Astrocyte (in vitro differentiated cells and primary cell): ENCODE data around the gene OR9Q1. TPM values are rescaled to one million over a fixed set of nuclear protein-coding genes. Genes with fewer than 3 reads are reported as not detected.

Experiments used
- DNase-seq: peaks from one replicate; pipeline ENCODE4 v3.0.0-alpha.2; 2010; ENCODE audit warnings: low read depth
- FAIRE-seq: peaks from 2 replicates; lab custom pipeline; 2011; peaks lifted over from hg19 to GRCh38; lab: Jason Lieb, UNC
- H2AFZ ChIP-seq: 2 replicates; pipeline ENCODE4 v1.6.0; 2012; ENCODE audit warnings: low read depth, low read length, inconsistent platforms
- H3K27ac ChIP-seq: 2 replicates; pipeline ENCODE4 v1.5.1; 2011; ENCODE audit warnings: low read depth, low read length, inconsistent platforms
- H3K27me3 ChIP-seq: 2 replicates; pipeline ENCODE4 v1.6.0; 2011; ENCODE audit warnings: low read length, inconsistent platforms; ENCODE audit not compliant: insufficient read depth
- H3K36me3 ChIP-seq: 2 replicates; pipeline ENCODE4 v1.5.1; 2011; ENCODE audit warnings: low read length, inconsistent platforms; ENCODE audit not compliant: insufficient read depth
- H3K4me1 ChIP-seq: 2 replicates; pipeline ENCODE4 v1.5.1; 2011; ENCODE audit warnings: low read length, inconsistent platforms; ENCODE audit not compliant: insufficient read depth
- H3K4me2 ChIP-seq: 2 replicates; pipeline ENCODE4 v1.6.0; 2012; ENCODE audit warnings: low read length, inconsistent platforms
- H3K4me3 ChIP-seq: 2 replicates; pipeline ENCODE4 v1.5.1; 2011; ENCODE audit warnings: low read depth, mild to moderate bottlenecking, low read length, inconsistent platforms; ENCODE audit not compliant: insufficient read depth
- H3K79me2 ChIP-seq: 2 replicates; pipeline ENCODE4 v1.6.0; 2012; ENCODE audit warnings: mild to moderate bottlenecking, low read length, inconsistent platforms; ENCODE audit not compliant: insufficient read depth
- H3K9ac ChIP-seq: 2 replicates; pipeline ENCODE4 v1.6.0; 2012; ENCODE audit warnings: mild to moderate bottlenecking, low read length, inconsistent platforms
- H3K9me3 ChIP-seq: 2 replicates; pipeline ENCODE4 v1.5.1; 2012; ENCODE audit warnings: low read depth, mild to moderate bottlenecking, low read length, inconsistent platforms; ENCODE audit not compliant: insufficient read depth
- H4K20me1 ChIP-seq: 2 replicates; pipeline ENCODE4 v1.6.0; 2012; ENCODE audit warnings: low read length, inconsistent platforms; ENCODE audit not compliant: insufficient read depth
- H3K27ac Mint-ChIP-seq: one replicate; pipeline ENCODE4 v1.8.0; 2021; ENCODE audit warnings: mild to moderate bottlenecking, mixed read lengths; ENCODE audit not compliant: unreplicated experiment
- H3K27me3 Mint-ChIP-seq: one replicate; pipeline ENCODE4 v1.8.0; 2021; ENCODE audit warnings: low read depth, mixed read lengths; ENCODE audit not compliant: unreplicated experiment
- H3K36me3 Mint-ChIP-seq: one replicate; pipeline ENCODE4 v1.8.0; 2021; ENCODE audit warnings: low read depth, mixed read lengths; ENCODE audit not compliant: unreplicated experiment
- H3K4me1 Mint-ChIP-seq: one replicate; pipeline ENCODE4 v1.8.0; 2021; ENCODE audit warnings: low read depth, mixed read lengths; ENCODE audit not compliant: unreplicated experiment
- H3K4me3 Mint-ChIP-seq: one replicate; pipeline ENCODE4 v1.8.0; 2021; ENCODE audit warnings: mild to moderate bottlenecking, moderate library complexity, mixed read lengths; ENCODE audit not compliant: unreplicated experiment
- H3K9me3 Mint-ChIP-seq: one replicate; pipeline ENCODE4 v1.8.0; 2021; ENCODE audit warnings: mild to moderate bottlenecking, mixed read lengths; ENCODE audit not compliant: unreplicated experiment
- EZH2 ChIP-seq: IDR thresholded peaks from 2 replicates; pipeline ENCODE4 v1.6.1; 2012; ENCODE audit warnings: mild to moderate bottlenecking, low read length, inconsistent platforms; ENCODE audit not compliant: insufficient read depth
- total RNA-seq: library from RNA; stranded (reverse); gene quantifications from 2 replicates; pipeline ENCODE4 v1.2.1, GENCODE V29; 2021
- TF ChIP-seq, protein P1 (sequence below): IDR thresholded peaks from 2 replicates; pipeline ENCODE4 v1.5.1; 2011; ENCODE audit warnings: low read depth, mild to moderate bottlenecking, inconsistent platforms, low read length, moderate library complexity; ENCODE audit not compliant: insufficient read depth

OR9Q1 gene
- total RNA-seq, 1 donor from 2014 or later = not detected

DNA sequence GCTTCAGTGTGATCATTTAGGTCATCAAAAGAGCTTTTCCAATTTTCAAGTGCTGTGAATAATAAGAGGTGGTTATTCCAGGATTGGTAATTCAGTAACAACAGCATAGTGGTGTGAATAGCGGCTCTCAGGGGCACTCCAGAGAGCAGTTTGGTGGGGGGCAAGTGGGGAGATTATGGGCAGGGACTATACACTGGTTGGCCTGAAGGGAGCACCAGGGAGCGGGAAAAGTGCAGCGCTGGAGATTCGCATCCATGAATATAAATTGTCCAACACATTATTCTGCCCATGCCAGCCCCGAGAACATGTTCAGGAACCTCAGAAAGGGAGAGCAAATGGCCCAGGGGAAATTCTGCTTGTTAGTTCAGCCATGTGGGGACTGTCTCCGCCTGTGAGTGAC is 45.0 kb downstream of the OR9Q1 start:
- Histone ChIP-seq H4K20me1 (no peaks in the 10 kb centered on the region), H2AFZ (no peak overlapping the region), H3K27me3 (no peaks in the 10 kb centered on the region), H3K4me3 (no peak overlapping the region), H3K79me2 (no peaks in the 10 kb centered on the region), H3K4me1 (no peaks in the 10 kb centered on the region), H3K4me2 (no peak overlapping the region), H3K36me3 (no peaks in the 10 kb centered on the region), H3K9me3 (no peaks in the 10 kb centered on the region), H3K27ac (no peak overlapping the region), H3K9ac (no peak overlapping the region)
- Mint-ChIP-seq H3K4me3 (no peak overlapping the region), H3K27ac (no peak overlapping the region), H3K36me3 (no peaks in the 10 kb centered on the region), H3K9me3 (peaks cover under 1% of the 10 kb centered on the region), H3K4me1 (no peaks in the 10 kb centered on the region), H3K27me3 (peaks cover 8% of the 10 kb centered on the region)
- TF ChIP-seq, protein P1, sequence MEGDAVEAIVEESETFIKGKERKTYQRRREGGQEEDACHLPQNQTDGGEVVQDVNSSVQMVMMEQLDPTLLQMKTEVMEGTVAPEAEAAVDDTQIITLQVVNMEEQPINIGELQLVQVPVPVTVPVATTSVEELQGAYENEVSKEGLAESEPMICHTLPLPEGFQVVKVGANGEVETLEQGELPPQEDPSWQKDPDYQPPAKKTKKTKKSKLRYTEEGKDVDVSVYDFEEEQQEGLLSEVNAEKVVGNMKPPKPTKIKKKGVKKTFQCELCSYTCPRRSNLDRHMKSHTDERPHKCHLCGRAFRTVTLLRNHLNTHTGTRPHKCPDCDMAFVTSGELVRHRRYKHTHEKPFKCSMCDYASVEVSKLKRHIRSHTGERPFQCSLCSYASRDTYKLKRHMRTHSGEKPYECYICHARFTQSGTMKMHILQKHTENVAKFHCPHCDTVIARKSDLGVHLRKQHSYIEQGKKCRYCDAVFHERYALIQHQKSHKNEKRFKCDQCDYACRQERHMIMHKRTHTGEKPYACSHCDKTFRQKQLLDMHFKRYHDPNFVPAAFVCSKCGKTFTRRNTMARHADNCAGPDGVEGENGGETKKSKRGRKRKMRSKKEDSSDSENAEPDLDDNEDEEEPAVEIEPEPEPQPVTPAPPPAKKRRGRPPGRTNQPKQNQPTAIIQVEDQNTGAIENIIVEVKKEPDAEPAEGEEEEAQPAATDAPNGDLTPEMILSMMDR = no peak
- TF ChIP-seq EZH2 = no peak
- FAIRE-seq (no peak), DNase-seq (no peak)

DNA sequence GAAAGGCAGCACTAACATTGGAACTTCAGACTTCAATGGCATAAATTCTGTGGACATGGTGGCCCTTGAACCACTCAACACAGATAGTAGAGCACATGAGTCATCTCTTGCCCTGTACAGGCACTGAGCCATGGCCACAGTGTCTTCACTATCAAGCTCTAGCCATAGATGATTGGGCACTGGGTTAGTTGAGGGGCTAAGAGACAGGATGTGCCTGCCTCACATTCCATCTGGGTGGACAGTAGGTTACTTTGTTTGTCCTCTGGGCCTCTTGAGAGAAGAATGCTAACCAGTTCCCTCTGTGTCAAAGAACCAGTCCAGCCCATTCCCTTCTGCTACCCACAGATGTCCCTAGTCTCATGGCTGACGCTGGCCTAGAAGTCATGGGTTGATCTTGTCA is 46.9 kb downstream of the OR9Q1 start:
- Histone ChIP-seq H3K27ac (no peak overlapping the region), H3K9ac (no peak overlapping the region), H4K20me1 (no peaks in the 10 kb centered on the region), H2AFZ (no peak overlapping the region), H3K36me3 (no peaks in the 10 kb centered on the region), H3K27me3 (no peaks in the 10 kb centered on the region), H3K9me3 (no peaks in the 10 kb centered on the region), H3K79me2 (no peaks in the 10 kb centered on the region), H3K4me3 (no peak overlapping the region), H3K4me1 (no peaks in the 10 kb centered on the region), H3K4me2 (no peak overlapping the region)
- no peak for FAIRE-seq
- no peak for TF ChIP-seq EZH2
- TF ChIP-seq, protein P1 = no peak
- no peak overlapping the region for H3K27ac Mint-ChIP-seq
- H3K4me3 Mint-ChIP-seq = no peak overlapping the region
- H3K4me1 Mint-ChIP-seq = no peaks in the 10 kb centered on the region
- H3K36me3 Mint-ChIP-seq = no peaks in the 10 kb centered on the region
- DNase-seq = no peak
- H3K27me3 Mint-ChIP-seq = peaks cover 4% of the 10 kb centered on the region
- H3K9me3 Mint-ChIP-seq = peaks cover 6% of the 10 kb centered on the region

- no peak for FAIRE-seq
- Histone ChIP-seq H4K20me1 (no peaks in the 10 kb centered on the region), H3K9ac (no peak overlapping the region), H3K27ac (no peak overlapping the region), H3K4me3 (no peak overlapping the region), H3K27me3 (no peaks in the 10 kb centered on the region), H3K36me3 (no peaks in the 10 kb centered on the region), H3K79me2 (no peaks in the 10 kb centered on the region), H3K4me1 (no peaks in the 10 kb centered on the region), H3K9me3 (no peaks in the 10 kb centered on the region), H2AFZ (no peak overlapping the region), H3K4me2 (no peak overlapping the region)
- peak; percentile 41 for DNase-seq
- TF ChIP-seq, protein P1 = no peak
- TF ChIP-seq EZH2 = no peak
- Mint-ChIP-seq H3K4me1 (no peaks in the 10 kb centered on the region), H3K9me3 (peaks cover 6% of the 10 kb centered on the region), H3K4me3 (no peak overlapping the region), H3K36me3 (no peaks in the 10 kb centered on the region), H3K27ac (no peak overlapping the region), H3K27me3 (peaks cover 4% of the 10 kb centered on the region)
These were observed 52.1 kb downstream of the OR9Q1 start for GRCh38 chr11:58075781-58076180.
